ENCODE measurements around the gene SKAP2. TPM values are rescaled to one million over a fixed set of nuclear protein-coding genes. Genes with fewer than 3 reads are reported as not detected.

Gene SKAP2
- total and polyA plus RNA-seq, 2 of the 4 experiments (the other 2 are of a cell fraction): 5.7 to 7.4 TPM

- H3K18ac ChIP-seq (ENCODE audit: low read depth, low read length): no peak overlapping the region
- H3K27me3 ChIP-seq (ENCODE audit: control insufficient read depth, insufficient read depth, low read length): peaks cover 2% of the 10 kb centered on the region
- H3K36me3 ChIP-seq (ENCODE audit: control insufficient read depth, insufficient read depth, low read length): no peaks in the 10 kb centered on the region
- no peak overlapping the region for H4K91ac ChIP-seq (ENCODE audit: insufficient read depth, low read depth, low read length)
- H3K4me2 ChIP-seq (ENCODE audit: low read depth, low read length): no peak overlapping the region
- no TSS peak for BruUV-seq (replicated peaks)
- no peak overlapping the region for H3K27ac ChIP-seq (ENCODE audit: insufficient read depth, low read length)
- CTCF ChIA-PET: interaction anchor here (1.5 to 1.7 kb wide), 2 partner anchors 292 to 764 kb away, joined by 4 read pairs; no protein-coding TSS in a partner anchor
- WGBS, 2 experiments (ENCODE audit: extremely low coverage in 2 of 2, insufficient read length in 1 of 2): no CpG with 5 or more reads among the region's 2 CpGs
- no peak overlapping the region for H4K8ac ChIP-seq (ENCODE audit: low read depth in 2 of 2, low read length in 2 of 2)
- H3K9ac ChIP-seq (ENCODE audit: low read depth, low read length): no peak overlapping the region
- H2BK120ac ChIP-seq (ENCODE audit: low read depth, low read length): no peak overlapping the region
- POLR2A ChIA-PET (ENCODE audit: unreplicated experiment): no interaction called here
- H3K9me1 ChIP-seq (ENCODE audit: insufficient read depth, low read length): peaks cover 2% of the 10 kb centered on the region; the same call in 1 of the 2 replicates
- in situ Hi-C loops (cut with MboI; ENCODE audit: low sequenced_read_pairs) (loop anchor here (10.0 to 25.0 kb wide), 3 partner anchors 292 to 570 kb away; partner anchors contain the start of genes CBX3 and HNRNPA2B1), intact Hi-C loops (cut with micrococcal nuclease) (no loop called here), dilution Hi-C loops (cut with HindIII; ENCODE audit: low sequenced_read_pairs, unreplicated experiment) (no loop called here)
- H3K4ac ChIP-seq (ENCODE audit: low read depth, low read length): no peak overlapping the region
- no peak overlapping the region for H3K56ac ChIP-seq (ENCODE audit: extremely low read depth, insufficient read depth, low read length)
- no peak overlapping the region for H2AFZ ChIP-seq (replicated peaks; ENCODE audit: low read length, poor library complexity)
- H2BK15ac ChIP-seq (ENCODE audit: low read depth, low read length): no peak overlapping the region
- no peak for ATAC-seq (ENCODE audit: low read depth)
- H3K23ac ChIP-seq (ENCODE audit: low read depth, low read length): no peak overlapping the region
- no peak overlapping the region for H2BK20ac ChIP-seq (ENCODE audit: low read depth, low read length)
- no peak overlapping the region for H2BK5ac ChIP-seq (ENCODE audit: low read depth, low read length, poor library complexity, severe bottlenecking)
- no peak overlapping the region for H2AK5ac ChIP-seq (ENCODE audit: low read depth, low read length)
- TF ChIP-seq SMC3 (IDR thresholded peaks at IDR 0.05; ENCODE audit: low read depth, low read length) (no peak), RCOR1 (IDR thresholded peaks at IDR 0.05; ENCODE audit: insufficient replicate concordance, low read length) (no peak), MXI1 (IDR thresholded peaks at IDR 0.05; ENCODE audit: borderline replicate concordance, low read depth, low read length) (no peak), RFX5 (IDR thresholded peaks at IDR 0.05; ENCODE audit: low read depth, low read length) (no peak), POLR2A (IDR thresholded peaks at IDR 0.05; ENCODE audit: low read depth, low read length) (no peak), BHLHE40 (IDR thresholded peaks at IDR 0.05; ENCODE audit: low read depth, low read length) (no peak), NFE2L2 (IDR thresholded peaks at IDR 0.05; ENCODE audit: low read depth, low read length) (no peak), RAD21 (IDR thresholded peaks at IDR 0.05; ENCODE audit: low read length) (no peak), MAFK (IDR thresholded peaks at IDR 0.05; ENCODE audit: low read depth, low read length) (no peak), MAZ (IDR thresholded peaks at IDR 0.05; ENCODE audit: borderline replicate concordance, low read depth, low read length) (no peak)
- TF ChIP-seq, protein P1, sequence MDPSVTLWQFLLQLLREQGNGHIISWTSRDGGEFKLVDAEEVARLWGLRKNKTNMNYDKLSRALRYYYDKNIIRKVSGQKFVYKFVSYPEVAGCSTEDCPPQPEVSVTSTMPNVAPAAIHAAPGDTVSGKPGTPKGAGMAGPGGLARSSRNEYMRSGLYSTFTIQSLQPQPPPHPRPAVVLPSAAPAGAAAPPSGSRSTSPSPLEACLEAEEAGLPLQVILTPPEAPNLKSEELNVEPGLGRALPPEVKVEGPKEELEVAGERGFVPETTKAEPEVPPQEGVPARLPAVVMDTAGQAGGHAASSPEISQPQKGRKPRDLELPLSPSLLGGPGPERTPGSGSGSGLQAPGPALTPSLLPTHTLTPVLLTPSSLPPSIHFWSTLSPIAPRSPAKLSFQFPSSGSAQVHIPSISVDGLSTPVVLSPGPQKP (IDR thresholded peaks at IDR 0.05; ENCODE audit: borderline replicate concordance, low read depth, low read length): no peak
- TF ChIP-seq, protein P2, sequence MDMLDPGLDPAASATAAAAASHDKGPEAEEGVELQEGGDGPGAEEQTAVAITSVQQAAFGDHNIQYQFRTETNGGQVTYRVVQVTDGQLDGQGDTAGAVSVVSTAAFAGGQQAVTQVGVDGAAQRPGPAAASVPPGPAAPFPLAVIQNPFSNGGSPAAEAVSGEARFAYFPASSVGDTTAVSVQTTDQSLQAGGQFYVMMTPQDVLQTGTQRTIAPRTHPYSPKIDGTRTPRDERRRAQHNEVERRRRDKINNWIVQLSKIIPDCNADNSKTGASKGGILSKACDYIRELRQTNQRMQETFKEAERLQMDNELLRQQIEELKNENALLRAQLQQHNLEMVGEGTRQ (IDR thresholded peaks at IDR 0.05; ENCODE audit: low read depth, low read length): no peak
- TF ChIP-seq, protein P3, sequence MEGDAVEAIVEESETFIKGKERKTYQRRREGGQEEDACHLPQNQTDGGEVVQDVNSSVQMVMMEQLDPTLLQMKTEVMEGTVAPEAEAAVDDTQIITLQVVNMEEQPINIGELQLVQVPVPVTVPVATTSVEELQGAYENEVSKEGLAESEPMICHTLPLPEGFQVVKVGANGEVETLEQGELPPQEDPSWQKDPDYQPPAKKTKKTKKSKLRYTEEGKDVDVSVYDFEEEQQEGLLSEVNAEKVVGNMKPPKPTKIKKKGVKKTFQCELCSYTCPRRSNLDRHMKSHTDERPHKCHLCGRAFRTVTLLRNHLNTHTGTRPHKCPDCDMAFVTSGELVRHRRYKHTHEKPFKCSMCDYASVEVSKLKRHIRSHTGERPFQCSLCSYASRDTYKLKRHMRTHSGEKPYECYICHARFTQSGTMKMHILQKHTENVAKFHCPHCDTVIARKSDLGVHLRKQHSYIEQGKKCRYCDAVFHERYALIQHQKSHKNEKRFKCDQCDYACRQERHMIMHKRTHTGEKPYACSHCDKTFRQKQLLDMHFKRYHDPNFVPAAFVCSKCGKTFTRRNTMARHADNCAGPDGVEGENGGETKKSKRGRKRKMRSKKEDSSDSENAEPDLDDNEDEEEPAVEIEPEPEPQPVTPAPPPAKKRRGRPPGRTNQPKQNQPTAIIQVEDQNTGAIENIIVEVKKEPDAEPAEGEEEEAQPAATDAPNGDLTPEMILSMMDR (conservative IDR thresholded peaks at IDR 0.05; ENCODE audit: low read depth, low read length): no peak
- no peaks in the 10 kb centered on the region for H3K79me1 ChIP-seq (ENCODE audit: low read depth in 1 of 2, low read length in 2 of 2)
- no peaks in the 10 kb centered on the region for H3K9me3 ChIP-seq (ENCODE audit: control insufficient read depth, insufficient read depth, low read length)
- no peaks in the 10 kb centered on the region for H3K4me1 ChIP-seq (ENCODE audit: control insufficient read depth, insufficient read depth, low read length)
- H2AK9ac ChIP-seq (replicated peaks; ENCODE audit: low read depth, low read length, poor library complexity): no peak overlapping the region
- no peak overlapping the region for H3K14ac ChIP-seq (replicated peaks; ENCODE audit: low read depth, low read length)
- no peaks in the 10 kb centered on the region for H4K20me1 ChIP-seq (ENCODE audit: insufficient read depth, low read length)
- H4K5ac ChIP-seq (ENCODE audit: low read depth, low read length): no peak overlapping the region
- no peak overlapping the region for H3K4me3 ChIP-seq (ENCODE audit: insufficient read depth, low read depth, low read length)
- DNase-seq: no peak
These were observed 207.2 kb downstream of the SKAP2 start for GRCh38 chr7:26657206-26657641.
